WTC11 (cell line): ENCODE measurements around the gene NKX6-1.

Experiments used
- CTCF ChIP-seq: fragments of 200-600 bp; IDR thresholded peaks from 2 replicates; pipeline ENCODE4 v1.8.0; 2022; ENCODE audit warnings: antibody characterized with exemption
- FOXK1 ChIP-seq: sonication (generic); formaldehyde crosslinking; IDR thresholded peaks from 2 replicates; pipeline ENCODE4 v1.8.0; 2022; ENCODE audit warnings: mild to moderate bottlenecking, moderate library complexity, missing genetic modification reagents
- NFYB ChIP-seq: sonication (generic); formaldehyde crosslinking; conservative IDR thresholded peaks from 2 replicates; pipeline ENCODE4 v1.8.0; 2022; ENCODE audit warnings: low read depth, missing genetic modification reagents
- USF2 ChIP-seq: sonication (generic); formaldehyde crosslinking; IDR thresholded peaks from 2 replicates; pipeline ENCODE4 v1.8.1; 2023; ENCODE audit warnings: mild to moderate bottlenecking, missing genetic modification reagents, moderate library complexity
- ZNF121 ChIP-seq: sonication (generic); formaldehyde crosslinking; IDR thresholded peaks from 2 replicates; pipeline ENCODE4 v1.8.0; 2023; ENCODE audit warnings: missing genetic modification reagents
- ZNF317 ChIP-seq: sonication (generic); formaldehyde crosslinking; IDR thresholded peaks from 2 replicates; pipeline ENCODE4 v1.8.1; 2023; ENCODE audit warnings: low read depth, mild to moderate bottlenecking, moderate library complexity, missing genetic modification reagents, borderline replicate concordance
- TF ChIP-seq, protein P1 (sequence below): sonication (generic); formaldehyde crosslinking; IDR thresholded peaks from 2 replicates; pipeline ENCODE4 v1.8.0; 2022; ENCODE audit warnings: mild to moderate bottlenecking, missing genetic modification reagents

DNA sequence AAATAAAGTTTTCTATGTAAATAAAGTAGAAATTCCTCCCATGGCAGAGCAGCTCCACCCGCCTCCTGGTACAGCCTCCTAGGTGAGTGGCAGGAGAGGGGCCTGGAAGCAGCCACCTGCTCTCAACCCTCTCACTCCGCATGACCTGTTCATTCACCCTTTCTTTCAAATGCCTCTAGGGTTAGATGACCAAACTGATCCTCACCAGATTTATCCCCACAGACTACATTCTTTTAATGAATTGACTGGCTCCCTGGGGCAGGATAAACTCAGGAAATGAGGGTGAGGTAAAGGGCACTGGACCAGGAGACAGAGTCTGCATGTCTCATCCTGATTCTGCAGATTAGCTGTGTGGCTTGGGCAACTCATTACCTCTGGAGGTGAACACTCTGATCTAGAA lies 32.6 kb upstream of the NKX6-1 start:
- no peak for TF ChIP-seq NFYB (CRISPR knock-in tag)
- no peak for TF ChIP-seq CTCF
- TF ChIP-seq ZNF317 (CRISPR knock-in tag), result no peak
- TF ChIP-seq, protein P1, sequence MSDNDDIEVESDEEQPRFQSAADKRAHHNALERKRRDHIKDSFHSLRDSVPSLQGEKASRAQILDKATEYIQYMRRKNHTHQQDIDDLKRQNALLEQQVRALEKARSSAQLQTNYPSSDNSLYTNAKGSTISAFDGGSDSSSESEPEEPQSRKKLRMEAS (CRISPR knock-in tag), result no peak
- no peak for TF ChIP-seq FOXK1 (CRISPR knock-in tag)
- no peak for TF ChIP-seq USF2 (CRISPR knock-in tag)
- no peak for TF ChIP-seq ZNF121 (CRISPR knock-in tag)
